Lower leg skin (tissue), 4 donors: ENCODE data around the gene SOAT1. TPM values are rescaled to one million over a fixed set of nuclear protein-coding genes. Genes with fewer than 3 reads are reported as not detected.

ENCODE experiments used
- DNase-seq, 2 donors: peaks; one replicate each; pipeline ENCODE4 v3.0.0-alpha.2; 2019; ENCODE audit warnings: low spot score in 2 of 2
- H3K4me3 ChIP-seq: fragments of 200-600 bp; sonication (generic); 2 replicates; pipeline ENCODE4 v1.5.1; 2017; ENCODE audit warnings: mild to moderate bottlenecking, low read depth; ENCODE audit not compliant: poor library complexity, severe bottlenecking
- POLR2A ChIP-seq, 2 donors: fragments of 450-650 bp; IDR thresholded peaks; one replicate each; pipeline ENCODE4 v1.6.1; 2016 to 2017; ENCODE audit warnings: antibody characterized with exemption in 2 of 2, mild to moderate bottlenecking in 1 of 2, moderate library complexity in 1 of 2
- WGBS, 2 donors: methylation state at CpG; one replicate each; pipeline ENCODE4 v1.1.5; 2018; 5-methylcytosine and 5-hydroxymethylcytosine counted together
- intact Hi-C: fragments of 100-400 bp; cut with DNase I; formaldehyde crosslinking; loops from one replicate; pipeline ENCODE4 v1.15.0; 2023; ENCODE audit warnings: low total_unique reads
- total RNA-seq, 4 donors: library from RNA; depleted of rRNA; stranded (reverse); fragments of >200 nt; gene quantifications; one replicate each; pipeline ENCODE4 v1.1.0, GENCODE V29; 2016
- TF ChIP-seq, protein P1 (sequence below), 3 donors: fragments of 450-650 bp; IDR thresholded peaks; one replicate each; pipeline ENCODE4 v1.5.1; 2016; ENCODE audit warnings: antibody characterized with exemption in 3 of 3, mild to moderate bottlenecking in 3 of 3, moderate library complexity in 2 of 3

Gene SOAT1
- total RNA-seq, 4 donors from 2014 or later = 4.6 to 34.4 (median 17.7) TPM

DNA sequence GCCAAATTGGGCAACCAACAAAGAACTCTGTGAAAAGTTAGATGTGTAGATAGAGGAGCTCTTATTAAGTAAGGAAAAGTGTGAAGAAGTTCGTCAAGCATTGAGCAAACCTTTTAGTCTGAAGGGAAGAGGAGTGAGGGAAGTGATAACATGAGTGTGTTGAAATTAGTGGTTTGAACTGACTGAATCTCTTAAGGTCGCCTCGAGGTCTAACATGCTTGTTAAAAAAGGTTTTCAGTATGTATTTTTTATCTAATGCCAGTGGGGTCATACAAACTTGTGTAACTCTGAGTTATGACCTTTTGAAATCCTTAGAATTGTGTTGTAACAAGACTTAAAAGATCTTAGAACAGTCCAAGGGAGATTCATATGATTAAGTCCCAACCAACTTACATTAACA lies 34.1 kb downstream of the SOAT1 start:
- no peak for DNase-seq
- WGBS, 2 donors = 82 to 87% methylated on average over 3 of the region's 3 CpGs
- intact Hi-C loops = no loop called here
- TF ChIP-seq POLR2A (IDR thresholded peaks at IDR 0.05) = no peak
- TF ChIP-seq, protein P1, sequence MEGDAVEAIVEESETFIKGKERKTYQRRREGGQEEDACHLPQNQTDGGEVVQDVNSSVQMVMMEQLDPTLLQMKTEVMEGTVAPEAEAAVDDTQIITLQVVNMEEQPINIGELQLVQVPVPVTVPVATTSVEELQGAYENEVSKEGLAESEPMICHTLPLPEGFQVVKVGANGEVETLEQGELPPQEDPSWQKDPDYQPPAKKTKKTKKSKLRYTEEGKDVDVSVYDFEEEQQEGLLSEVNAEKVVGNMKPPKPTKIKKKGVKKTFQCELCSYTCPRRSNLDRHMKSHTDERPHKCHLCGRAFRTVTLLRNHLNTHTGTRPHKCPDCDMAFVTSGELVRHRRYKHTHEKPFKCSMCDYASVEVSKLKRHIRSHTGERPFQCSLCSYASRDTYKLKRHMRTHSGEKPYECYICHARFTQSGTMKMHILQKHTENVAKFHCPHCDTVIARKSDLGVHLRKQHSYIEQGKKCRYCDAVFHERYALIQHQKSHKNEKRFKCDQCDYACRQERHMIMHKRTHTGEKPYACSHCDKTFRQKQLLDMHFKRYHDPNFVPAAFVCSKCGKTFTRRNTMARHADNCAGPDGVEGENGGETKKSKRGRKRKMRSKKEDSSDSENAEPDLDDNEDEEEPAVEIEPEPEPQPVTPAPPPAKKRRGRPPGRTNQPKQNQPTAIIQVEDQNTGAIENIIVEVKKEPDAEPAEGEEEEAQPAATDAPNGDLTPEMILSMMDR (IDR thresholded peaks at IDR 0.05) = no peak
- H3K4me3 ChIP-seq = no peak overlapping the region

DNA sequence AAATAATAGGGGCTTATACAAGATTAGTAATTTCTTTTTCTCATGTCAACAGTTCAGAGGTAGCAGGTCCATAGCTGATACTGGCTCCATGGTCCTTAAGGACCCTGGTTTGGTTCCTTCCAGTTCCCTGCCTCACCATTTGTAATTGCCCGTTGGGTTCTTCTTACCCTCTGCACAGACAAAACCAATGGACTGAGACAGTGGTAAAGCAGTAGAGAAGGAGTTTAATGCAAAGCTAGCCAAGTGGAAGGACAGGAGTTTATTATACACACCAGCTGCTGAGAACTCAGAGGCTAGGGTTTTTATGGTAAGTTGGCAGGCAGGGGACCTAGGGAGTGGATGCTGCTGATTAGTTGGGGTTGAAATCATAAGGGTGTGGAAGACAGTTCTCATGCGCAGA lies 36.3 kb downstream of the SOAT1 start:
- H3K4me3 ChIP-seq = no peak overlapping the region
- intact Hi-C loops = no loop called here
- TF ChIP-seq POLR2A (IDR thresholded peaks at IDR 0.05) = no peak
- TF ChIP-seq, protein P1 (IDR thresholded peaks at IDR 0.05) = no peak
- no peak for DNase-seq
- 76 to 97% methylated on average over 2 of the region's 2 CpGs for WGBS, 2 donors

DNA sequence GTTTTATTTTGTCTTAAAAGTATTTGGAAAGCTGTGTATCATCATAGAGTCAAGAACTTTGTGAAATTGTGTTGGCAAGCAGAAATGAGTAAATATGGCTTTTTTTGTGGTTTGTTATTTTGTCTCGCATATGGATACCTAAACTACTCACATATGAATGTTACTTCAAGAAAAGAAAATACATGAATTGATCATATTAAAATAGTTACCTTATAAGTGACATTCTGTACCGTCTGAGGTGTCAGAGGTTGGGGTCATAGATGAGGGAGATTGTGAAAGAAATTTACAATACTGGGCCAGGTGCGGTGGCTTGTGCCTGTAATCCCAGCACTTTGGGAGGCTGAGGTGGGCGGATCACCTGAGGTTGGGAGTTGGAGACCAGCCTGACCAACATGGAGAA lies 40.8 kb downstream of the SOAT1 start:
- intact Hi-C loops = no loop called here
- DNase-seq = no peak
- TF ChIP-seq POLR2A (IDR thresholded peaks at IDR 0.05) = no peak
- TF ChIP-seq, protein P1 (IDR thresholded peaks at IDR 0.05) = no peak
- WGBS, 2 donors = 91 to 96% methylated on average over 4 of the region's 4 CpGs
- no peak overlapping the region for H3K4me3 ChIP-seq

DNA sequence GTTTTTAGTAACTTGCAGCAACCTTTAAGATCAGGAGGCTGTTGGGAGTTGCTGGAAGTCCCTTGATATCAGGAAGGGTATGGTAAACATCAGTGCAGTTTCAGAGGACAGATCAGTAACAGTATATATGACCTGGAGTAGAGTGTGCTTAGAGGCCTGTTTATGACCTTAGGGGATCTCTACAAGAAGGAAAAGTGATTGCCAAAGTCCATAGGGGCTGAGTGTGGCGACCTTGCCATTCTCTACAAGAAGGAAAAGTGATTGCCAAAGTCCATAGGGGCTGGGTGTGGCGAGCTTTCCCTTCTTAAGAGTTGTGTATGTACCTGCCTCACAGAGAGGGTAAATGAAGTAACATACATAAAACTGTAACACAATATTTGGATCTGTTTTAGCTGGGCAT lies 43.7 kb downstream of the SOAT1 start:
- H3K4me3 ChIP-seq = no peak overlapping the region
- WGBS, 2 donors = 89 to 97% methylated on average over 2 of the region's 2 CpGs
- intact Hi-C loops = no loop called here
- TF ChIP-seq POLR2A (IDR thresholded peaks at IDR 0.05) = no peak
- TF ChIP-seq, protein P1 (IDR thresholded peaks at IDR 0.05) = no peak
- no peak for DNase-seq

DNA sequence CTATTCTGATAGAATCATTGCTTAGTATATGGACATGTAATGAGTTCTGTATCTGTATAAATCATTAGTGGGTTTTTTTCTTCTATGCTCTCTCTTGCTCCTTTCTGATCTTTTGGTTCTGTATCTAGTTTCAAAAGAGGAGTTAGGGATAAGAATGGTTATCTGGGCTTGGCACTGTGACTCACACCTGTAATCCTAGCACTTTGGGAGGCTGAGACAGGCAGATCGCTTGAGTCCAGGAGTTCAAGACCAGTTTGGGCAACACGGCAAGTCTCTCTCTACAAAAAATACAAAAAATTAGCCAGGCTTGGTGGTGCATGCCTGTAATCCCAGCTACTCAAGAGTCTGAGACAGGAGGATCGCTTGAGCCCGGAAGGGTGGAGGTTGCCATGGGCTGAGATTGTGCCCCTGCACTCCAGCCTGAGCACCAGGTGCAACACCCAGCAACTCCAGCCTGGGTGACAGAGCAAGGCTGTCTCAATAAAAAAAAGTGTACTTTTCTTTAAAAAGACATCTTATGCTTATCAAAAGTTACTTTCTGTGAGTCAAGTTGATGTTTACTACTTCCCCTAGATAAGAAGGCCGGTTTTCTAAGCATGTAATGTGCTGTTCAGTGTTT lies 44.5 kb downstream of the SOAT1 start:
- TF ChIP-seq POLR2A (IDR thresholded peaks at IDR 0.05) = no peak
- TF ChIP-seq, protein P1 (IDR thresholded peaks at IDR 0.05) = no peak
- DNase-seq = no peak
- intact Hi-C loops = no loop called here
- no peak overlapping the region for H3K4me3 ChIP-seq
- WGBS, 2 donors = 92 to 93% methylated on average over 5 of the region's 5 CpGs

DNA sequence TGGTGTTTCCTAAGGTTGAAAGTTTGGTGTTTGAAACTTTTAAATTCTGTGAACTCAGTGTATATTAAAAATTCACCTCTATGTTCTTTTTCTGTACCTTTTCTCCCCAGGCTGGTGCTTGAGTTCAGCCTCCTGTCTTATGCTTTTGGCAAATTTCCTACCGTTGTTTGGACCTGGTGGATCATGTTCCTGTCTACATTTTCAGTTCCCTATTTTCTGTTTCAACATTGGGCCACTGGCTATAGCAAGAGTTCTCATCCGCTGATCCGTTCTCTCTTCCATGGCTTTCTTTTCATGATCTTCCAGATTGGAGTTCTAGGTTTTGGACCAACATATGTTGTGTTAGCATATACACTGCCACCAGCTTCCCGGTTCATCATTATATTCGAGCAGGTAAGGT lies 47.3 kb downstream of the SOAT1 start:
- 85 to 88% methylated on average over 5 of the region's 5 CpGs for WGBS, 2 donors
- intact Hi-C loops = no loop called here
- TF ChIP-seq, protein P1 (IDR thresholded peaks at IDR 0.05) = no peak
- no peak for TF ChIP-seq POLR2A (IDR thresholded peaks at IDR 0.05)
- no peak for DNase-seq
- no peak overlapping the region for H3K4me3 ChIP-seq
